Activated CD4-positive, alpha-beta T cell treated with anti-CD3 and anti-CD28 coated beads, Interleukin-2, amount 50 U/mL, for 4 hours (primary cell): ENCODE results near the gene CMTM6.
A peak's percentile ranks its signal among the peaks of the same experiment; 100 is the strongest.
"Not testable (repeated sequence)": the region's sequence is repeated elsewhere in the genome, so short reads cannot be mapped to it uniquely, and the experiment has no call there.

Experiments
- DNase-seq, 2 experiments: peaks; one replicate each; pipeline ENCODE4 v3.0.0-alpha.2; 2020

CMTM6 gene

DNA sequence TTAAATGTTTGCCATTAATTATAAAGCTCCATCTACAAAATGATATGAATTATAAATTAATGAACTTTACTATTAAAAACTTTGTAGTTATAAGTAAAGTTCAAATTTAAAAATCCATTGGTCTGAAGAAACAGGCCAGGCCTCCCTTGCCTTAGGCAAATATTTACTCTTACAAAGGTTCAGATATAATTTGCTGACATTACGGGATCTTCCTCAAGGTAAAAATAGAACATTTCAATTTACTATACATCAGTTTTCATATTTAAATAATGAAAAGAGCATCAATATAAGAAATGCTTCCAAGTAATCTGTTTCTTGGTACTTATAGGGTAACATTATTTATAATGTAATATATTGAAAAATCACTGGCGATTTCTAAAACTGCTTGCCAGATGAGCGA is 3.7 kb downstream of the CMTM6 start:
- no peak for DNase-seq

DNA sequence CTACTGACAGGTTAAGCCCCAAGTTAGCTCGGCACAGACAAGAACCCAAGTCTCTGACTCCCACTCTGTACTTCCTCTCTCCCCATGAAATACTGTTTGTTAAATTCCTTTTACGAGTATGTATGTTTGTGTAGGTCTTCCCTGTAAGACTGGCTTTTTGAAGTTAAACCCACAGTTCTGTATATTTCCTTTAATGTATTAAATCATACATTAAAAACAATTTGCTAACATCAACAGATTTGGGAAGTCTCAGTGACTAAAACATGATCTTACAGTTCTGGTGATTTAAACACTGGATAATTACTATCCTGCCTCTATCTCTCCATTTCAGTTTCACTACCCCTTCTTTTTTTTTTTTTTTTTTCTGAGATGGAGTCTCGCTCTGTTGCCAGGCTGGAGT is 4.4 kb downstream of the CMTM6 start:
- no peak for DNase-seq

DNA sequence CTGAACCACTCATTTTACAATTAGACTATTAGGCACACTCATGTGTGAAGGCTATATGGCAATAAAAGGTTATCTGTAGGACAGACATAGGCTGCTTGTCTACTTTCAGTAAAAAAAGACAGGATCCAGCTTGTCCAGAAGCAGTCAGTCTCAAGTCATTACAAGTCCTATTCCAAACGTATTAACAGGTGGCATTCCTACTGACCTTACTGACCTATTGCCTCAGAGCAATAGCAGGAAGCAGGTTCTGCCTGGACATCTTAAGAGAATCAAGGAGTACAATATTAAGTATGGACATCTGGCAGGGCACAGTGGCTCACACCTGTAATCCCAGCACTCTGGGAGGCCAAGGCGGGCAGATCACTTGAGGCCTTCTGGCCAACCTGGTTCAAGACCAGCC is 7.0 kb downstream of the CMTM6 start:
- no peak for DNase-seq

DNA sequence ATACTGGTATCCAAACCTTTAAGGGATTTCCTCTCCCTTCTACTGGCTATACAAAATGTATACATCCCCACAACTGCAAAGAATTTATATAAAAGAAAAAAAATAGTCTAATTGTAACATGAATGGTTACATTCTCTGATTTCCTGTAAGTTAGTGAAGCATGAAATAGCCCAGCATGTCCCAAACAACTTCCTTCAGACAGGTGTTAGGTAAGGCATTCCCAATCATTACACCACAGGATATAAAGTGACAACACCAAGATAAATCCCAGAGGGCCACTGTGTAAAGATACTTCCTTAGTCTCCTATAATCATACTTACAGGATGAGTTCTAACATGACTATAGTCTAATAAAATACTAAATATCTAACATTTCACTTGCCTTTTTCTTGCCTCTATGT is 7.6 kb downstream of the CMTM6 start:
- no peak for DNase-seq

DNA sequence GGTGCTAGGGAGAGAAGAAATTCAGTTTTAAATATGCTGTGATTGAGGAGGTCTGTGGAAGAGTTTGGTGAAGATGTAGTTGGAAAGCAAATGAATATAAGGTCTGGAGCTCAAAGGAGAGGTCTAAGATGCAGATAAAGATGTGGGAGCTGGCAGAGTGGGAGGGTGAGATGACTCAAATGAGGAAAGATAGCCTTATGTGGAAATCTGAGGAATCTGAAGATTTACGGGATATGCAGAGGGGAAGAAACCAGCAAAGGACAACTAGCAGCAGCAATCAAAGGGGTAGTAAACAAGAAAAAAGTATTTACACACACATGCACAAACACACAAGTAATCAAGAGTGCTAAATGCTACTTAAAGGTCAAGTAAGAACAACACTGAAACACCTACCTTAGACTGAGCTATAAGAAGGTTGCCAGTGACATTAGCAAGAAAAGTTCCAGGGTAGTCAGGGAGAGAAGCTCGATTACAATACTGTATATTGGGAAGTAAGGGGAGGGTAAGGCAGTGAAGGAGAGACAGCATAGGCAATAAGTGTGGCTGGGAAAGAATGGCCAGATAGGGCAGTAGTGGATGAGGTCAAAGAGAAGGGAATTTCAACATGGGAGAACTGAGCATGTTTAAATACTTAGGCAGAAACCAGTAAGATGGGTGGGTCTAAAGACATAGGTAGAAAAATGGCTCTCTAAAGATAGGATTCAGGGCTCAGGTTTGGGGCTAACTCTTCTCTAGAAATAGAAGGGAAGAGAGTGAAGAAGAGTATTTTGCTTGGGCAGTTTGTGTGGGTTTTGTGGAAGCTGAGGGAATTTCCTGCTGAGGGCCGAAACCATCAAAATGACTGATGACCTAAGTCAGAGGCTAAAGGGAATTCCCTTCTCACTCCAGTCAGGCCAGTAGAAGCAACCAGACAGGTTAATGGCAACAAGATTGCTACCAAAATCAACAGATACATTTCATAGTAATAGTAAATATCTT is 8.9 kb downstream of the CMTM6 start:
- no peak for DNase-seq

DNA sequence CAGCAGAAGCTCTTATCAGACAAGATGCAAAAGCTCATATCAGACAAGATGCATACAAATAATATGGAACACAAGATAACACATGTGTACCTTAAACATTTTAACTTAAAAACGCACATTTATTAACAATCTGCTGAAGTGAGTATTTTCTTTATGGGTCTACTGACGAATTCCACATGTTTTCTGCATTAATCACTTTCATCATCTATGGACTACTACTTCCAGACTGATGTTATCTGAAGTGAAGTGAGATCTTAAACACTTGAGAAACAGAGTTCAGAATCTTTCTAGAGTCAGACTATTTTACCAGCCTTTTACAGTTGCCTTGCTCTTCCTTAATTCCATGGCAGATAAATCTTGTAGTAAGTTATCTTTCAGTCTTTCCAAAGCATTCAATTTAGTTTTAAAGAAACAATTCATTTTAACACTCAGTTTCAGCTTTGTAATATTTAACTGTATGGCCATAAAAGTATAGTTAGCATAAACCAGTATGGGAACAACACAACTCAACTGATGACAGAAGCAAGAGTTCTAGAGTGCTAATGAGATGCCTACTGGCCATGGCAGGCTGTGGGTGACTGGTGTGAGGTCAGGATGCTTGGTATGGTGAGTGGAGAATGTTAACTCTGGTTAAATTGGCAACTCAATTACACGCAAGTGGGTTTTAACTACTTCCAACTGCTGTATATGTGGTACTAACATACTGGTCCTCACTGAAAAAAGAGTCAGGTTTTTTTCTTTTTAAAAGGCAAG is 9.8 kb downstream of the CMTM6 start:
- no peak for DNase-seq

DNA sequence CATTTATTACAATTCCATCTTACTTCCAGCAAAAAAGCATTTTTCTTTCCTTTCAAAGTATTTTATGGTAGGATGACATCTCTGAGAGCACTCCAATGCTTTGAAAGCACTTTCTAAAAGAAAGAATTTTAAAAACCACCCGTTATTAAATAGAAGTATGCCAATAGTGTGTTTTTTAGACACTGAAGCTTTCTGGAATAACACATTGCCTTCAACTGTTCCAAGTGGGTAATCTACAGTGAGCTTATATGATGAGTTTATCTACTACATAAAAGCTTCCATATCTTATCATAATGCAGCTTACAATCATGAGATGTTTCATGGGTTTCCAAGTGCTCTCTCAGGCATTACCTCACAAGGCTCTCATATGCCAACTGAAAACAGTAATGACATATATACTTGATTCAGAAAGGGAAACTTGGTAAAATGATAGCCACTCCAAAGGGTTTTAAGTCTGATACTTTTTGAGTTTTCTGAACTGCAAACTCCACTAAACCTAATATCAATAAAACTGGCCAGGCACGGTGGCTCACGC is 14.1 kb downstream of the CMTM6 start:
- DNase-seq: no peak

DNA sequence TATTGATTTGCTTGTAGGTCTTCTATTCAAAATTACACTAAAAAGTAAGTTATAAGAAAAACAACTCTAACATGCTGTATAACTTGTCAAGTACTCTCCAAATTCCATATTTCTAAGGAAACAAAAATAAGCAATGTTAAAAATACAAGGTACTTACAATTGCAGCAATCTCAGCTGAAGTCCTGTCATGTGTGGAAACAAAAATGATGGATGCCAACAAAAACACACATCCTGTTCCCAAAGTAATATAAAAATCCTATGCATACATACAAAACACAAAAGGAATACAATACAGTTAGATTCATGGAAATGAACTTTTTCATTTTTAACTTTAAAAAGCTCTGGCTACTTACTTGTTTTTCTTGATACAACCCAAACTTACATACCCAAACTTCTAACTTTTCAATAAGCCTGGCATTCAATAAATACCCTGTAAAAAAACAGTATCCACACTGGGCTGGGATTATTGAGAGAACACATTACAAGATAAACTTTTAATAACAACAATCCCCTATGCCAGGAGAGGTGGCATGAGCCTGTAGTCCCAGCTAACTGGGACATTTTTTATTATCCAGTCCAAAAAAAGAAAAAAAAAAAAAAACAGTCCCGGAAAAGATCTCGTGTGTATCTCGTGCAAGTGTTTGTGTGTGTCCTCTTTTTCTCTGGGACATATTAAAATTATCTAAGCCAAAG is 14.7 kb downstream of the CMTM6 start:
- DNase-seq: no peak

DNA sequence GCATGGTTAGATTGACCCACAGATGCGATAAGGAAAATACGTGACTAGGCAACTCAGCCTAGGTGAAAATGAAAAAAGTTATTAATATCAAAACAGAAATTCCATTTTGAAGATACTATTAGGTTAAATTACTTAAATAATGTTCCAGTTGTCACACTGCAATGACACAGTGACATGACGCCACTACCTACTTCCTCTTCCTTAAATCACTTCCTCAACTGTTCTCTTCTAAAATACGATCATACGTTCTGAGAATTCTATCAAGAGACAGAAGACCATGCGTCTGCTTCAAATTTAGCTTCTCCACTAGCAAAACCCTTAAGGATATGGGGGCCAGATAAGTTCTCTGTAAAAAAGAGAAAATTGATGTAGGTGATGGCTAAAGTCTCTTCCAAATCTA is 18.2 kb downstream of the CMTM6 start:
- DNase-seq: no peak

DNA sequence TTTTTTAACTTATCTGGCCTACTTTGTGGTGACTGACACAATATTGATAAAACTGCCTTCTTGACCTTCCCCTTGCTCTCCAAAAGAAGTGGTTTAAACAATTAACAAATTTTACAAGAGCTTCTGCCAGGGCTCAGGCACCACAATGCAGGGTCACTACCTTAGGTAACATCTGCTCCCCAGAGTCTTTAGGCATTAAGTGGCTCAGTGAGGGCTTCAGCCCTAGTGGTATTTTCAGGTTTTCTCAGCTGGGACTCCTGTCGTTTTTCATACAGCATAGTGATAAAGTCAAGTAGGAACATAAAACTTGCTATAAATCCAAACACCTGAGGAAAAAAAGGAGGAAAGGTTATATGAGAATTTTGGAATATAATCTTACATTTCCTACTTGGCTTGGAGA is 18.9 kb downstream of the CMTM6 start:
- DNase-seq: no peak

DNA sequence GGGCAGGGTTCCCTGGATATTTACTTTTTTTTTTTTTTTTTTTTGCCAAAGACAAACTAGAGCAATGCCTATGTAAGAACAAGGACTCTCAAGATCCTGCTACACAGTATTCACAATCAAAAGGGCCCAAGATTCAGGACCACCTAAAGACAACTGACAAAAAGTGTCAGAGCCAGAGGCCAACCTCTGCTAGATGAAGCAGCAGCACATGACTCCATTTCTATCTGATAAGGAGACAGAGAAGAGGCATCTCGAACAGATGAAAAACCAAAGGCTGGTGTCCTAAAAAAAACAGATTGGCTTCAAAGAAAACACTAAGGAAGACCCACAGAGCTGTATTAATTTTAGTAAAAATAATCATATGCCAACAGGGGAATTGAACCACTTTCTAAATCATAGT is 20.0 kb downstream of the CMTM6 start:
- no peak for DNase-seq

DNA sequence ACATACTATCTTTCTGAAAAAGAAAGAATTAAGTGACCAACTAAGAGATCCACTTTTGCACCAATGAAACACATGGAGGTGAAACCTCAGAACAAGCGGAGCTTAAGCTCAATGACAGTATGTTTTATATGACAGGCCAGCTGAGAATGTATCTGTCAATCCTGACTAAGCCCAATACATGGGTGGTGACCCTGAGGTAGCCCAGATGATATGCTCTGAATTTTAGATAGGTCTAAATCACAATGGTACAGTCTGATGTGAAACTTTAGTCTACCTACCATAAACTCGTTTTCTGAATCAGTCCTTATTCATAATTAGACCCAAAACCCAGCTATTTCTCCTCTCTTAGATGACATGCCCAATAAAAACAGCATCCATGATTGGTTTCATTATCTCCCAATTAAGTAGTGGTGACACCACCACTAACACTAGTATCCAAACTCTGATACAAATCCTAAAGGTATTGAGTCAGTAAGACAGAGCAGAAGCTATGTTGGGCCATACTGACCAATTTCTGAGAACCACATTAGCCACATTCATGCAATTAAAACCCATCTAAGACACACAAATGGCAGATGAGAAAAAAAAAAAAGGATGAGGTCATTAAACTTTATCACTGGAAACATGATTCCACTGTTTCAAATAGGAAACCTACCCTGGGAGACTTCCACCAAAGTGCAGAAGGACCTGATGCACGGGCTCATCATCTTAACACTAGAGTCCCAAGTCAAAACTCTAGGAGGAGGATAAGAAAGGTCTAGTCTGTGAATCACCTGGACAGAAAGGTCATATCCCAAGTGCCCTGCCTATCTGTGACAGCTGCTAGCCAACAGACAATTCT is 20.6 kb downstream of the CMTM6 start:
- DNase-seq: no peak

DNA sequence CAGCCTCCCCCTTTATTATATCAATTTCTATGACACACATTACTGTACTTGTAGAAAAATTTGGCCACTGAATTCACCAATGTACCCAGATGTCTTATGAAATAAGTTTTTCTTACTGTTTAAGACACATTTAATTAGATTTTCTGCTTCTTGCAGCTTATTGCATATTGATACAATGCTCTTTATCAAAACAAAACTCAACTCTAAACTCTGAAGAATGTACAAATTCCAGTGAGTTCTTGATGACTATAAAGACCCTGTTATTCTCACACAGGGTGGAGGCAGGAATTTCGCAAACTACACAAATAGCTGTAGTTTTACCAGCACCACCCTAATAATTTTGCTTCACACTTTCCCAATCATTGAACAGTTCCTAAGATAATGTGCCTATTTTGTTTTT is 22.0 kb downstream of the CMTM6 start:
- no peak for DNase-seq

DNA sequence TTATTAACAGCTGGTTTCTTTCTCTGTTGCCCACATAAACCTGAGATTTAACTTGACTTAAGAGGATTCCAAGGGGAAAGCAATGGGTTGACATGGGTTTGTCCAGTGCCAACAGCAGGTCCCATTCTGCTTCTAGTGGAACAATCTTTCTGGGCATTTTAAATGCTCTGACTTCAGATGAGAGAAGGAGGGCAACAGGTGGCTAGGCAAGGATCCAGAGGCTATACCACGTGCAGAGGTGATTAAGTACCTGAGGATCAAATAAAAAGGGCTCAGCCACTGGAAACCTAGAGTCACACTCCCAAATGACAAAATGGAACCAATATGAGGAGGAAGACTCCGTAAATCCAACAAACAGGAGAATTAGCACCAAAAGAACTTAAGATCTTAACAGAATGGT is 28.5 kb downstream of the CMTM6 start:
- DNase-seq: no peak

DNA sequence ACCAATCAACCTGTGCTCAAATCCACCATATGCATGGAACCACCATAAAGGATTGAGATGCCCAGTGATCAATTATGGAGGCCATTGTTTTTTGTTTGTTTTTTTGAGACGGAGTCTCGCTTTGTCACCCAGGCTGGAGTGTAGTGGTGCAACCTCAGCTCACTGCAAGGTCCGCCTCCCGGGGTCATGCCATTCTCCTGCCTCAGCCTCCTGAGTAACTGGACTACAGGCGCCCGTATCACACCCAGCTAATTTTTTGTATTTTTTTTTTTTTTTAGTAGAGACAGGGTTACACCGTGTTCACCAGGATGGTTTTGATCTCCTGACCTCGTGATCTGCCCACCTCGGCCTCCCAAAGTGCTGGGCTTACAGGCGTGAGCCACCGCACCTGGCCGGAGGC is 30.5 kb downstream of the CMTM6 start:
- DNase-seq: not testable (repeated sequence)

DNA sequence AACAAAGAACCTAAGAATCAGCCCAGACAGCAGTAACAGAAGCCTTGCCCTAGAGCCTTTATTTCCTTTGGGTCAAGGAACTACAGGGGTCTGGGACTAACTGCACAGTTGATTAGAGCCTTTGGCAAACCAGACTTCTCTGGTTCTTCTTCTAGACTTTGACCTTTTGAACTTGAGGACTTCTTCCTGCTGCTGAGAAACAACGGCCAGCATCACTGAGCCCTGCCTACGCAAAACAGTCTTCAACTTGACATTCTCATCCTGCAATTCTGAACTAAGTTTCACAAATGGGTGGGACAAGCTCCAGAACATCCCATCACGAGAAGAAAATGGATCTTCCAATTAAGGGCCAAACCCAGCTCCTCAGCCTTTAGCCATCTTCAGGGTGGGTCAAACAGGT is 31.4 kb downstream of the CMTM6 start:
- DNase-seq: no peak

DNA sequence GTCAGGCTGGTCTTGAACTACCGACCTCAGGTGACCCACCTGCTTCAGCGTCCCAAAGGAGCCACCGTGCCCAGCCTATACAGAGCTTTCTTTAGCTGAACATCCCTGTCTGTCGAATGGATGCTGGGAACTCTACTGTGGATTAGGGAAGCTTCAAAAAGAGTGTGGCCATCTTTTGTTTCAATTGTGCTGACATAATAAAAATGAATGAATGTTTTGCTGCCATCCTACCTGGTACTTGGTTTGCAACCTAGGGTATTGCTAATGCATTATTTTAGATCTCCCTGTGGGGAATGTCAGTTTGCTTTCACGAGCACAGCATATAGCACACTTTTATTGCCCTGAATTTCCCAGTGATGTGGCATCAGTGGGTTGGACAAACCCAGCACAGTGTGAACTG is 32.3 kb downstream of the CMTM6 start:
- DNase-seq: no peak

DNA sequence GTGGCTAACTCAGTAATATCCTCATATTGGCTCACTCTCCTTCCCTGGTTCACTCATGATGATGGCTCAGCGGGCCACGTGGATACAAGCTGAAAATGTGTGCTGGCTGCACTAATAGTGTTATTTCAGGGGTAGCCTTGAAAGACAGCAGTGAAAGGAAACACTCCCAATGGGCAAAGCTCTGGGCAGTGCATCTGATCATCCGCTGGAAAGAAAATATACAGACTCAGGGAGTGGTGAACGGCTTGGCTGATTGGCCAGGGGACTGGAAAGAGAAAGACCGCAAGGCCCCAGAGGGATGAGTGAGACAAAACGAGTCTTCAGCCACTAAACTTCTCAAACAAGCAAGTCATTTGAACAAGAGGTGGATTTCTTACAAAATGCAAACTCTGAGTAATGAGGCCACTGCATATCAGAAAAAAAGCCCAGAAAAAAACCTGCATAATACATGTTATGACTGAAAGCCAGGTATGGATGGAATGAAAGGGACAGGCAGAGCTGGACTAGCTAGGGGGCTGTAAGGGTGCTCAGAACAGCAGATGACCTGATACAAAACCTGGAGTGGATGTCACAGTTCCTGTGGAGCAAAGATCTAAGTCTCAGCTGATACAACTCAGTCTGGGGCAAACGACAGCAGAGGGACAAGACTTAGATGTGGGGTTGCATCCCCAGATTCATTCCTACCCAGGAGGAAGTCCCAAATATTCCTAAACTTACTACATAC is 33.3 kb downstream of the CMTM6 start:
- DNase-seq: no peak

DNA sequence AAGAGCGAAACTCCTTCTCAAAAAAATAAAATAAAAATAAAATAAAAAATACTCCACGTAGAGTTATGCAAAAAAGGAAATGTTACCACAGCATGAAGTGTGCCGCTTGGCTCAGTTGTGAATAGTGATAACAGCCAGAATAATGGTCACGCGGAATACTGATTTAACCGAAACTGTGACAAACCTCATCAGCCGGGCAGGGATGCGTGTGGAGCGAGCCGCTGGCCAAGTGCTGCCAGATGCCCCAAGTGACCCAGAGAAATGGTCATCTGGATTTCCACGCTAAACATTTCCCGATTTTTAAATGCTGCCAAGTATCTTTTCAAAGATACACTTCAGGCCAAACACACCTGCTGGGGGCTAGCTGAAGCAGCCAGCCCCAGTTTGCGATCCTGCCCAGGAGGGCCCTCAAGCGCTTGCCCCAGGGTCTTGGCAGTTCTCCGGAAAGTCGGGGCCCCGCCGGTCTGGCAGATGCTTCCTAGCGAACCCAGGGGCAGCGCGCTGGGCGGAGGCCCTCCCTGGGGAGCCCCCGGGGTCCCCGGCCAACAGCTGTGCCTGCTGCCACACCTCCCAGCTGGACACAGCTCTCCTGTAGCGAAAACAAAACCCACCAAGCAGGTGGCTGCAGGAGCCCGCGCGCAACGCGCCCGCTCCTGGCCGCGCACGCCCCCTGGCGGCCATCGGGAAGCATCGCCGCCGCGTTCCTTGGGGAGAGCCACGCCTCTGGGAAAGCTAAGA is 35.1 kb downstream of the CMTM6 start:
- DNase-seq: peak; percentile 62 to 67

DNA sequence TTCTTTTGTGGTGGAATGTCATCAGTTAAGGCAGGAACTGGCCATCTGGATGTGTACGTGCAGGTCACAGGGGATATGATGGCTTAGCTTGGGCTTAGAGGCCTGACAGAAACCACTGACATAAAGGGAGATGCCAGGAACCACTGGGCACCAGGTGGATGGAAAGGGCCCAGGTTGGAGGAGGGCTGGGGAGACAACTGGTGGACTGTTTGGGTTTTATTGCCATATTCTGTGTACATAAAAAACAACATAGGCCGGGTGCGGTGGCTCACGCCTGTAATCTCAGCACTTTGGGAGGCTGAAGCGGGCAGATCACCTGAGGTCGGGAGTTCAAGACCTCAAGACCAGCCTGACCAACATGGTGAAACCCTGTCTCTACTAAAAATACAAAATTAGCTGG is 35.8 kb downstream of the CMTM6 start:
- DNase-seq: not testable (repeated sequence)

DNA sequence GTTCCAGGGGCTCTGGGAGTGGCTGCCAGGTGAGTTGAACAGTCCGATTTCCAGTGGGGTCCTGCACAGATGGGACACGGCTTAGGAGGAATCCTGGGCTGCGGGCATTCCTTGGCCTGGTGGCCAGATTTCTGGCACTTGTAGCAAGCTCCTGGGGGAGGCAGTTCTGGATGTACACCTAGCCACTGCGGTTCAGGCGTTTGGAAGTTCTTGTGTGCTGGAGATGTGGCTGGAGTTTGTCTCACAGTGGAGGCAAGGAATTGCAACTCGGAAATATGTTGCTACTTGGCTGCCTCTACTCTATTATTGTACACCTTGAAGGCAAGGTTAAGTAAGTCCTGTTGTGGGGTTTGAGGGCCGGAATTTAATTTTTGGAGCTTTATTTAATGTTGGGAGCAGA is 37.9 kb downstream of the CMTM6 start:
- DNase-seq: not testable (repeated sequence)
